HepG2 (cell line): ENCODE results near the gene CCDC8. TPM values are rescaled to one million over a fixed set of nuclear protein-coding genes. Genes with fewer than 3 reads are reported as not detected.

Experiments used
- ATAC-seq: fragments of 200-7000 bp; cut with Tn5 transposase; 3 replicates; pipeline ENCODE4 v1.9.1; 2020; ENCODE audit warnings: mild to moderate bottlenecking, moderate library complexity
- BruUV-seq: library from RNA; stranded (reverse); fragments of 400-500 nt; replicated peaks from 2 replicates; lab custom pipeline; 2021; lab: Mats Ljungman, UMichigan
- CTCF ChIA-PET: fragments of 300-600 bp; formaldehyde crosslinking; extraction: SDS; loops from one replicate; lab custom pipeline; 2021; ENCODE audit warnings: low total read pairs, inconsistent platforms, low intra/inter-chr PET ratio; lab: Yijun Ruan, JAX
- POLR2A ChIA-PET: fragments of 350-600 bp; sonication (Branson Sonifier 250); formaldehyde crosslinking; loops from one replicate; lab custom pipeline; 2020; ENCODE audit warnings: antibody characterized with exemption, inconsistent platforms; lab: Yijun Ruan, JAX
- DNase-seq: peaks from one replicate; pipeline ENCODE4 v3.0.0-alpha.2; 2015; ENCODE audit warnings: low spot score
- FAIRE-seq: peaks from 3 replicates; lab custom pipeline; 2011; peaks lifted over from hg19 to GRCh38; lab: Jason Lieb, UNC
- H2AFZ ChIP-seq: one replicate; pipeline ENCODE4 v1.6.1; 2011; ENCODE audit warnings: low read length, inconsistent platforms
- H3K27ac ChIP-seq: fragments of 300-600 bp; 3 replicates; pipeline ENCODE4 v1.8.0; 2011; ENCODE audit warnings: mixed run types, mild to moderate bottlenecking, mixed read lengths, low read length, inconsistent platforms; ENCODE audit not compliant: insufficient read depth; ENCODE audit errors: extremely low read length
- H3K27me3 ChIP-seq, 2 experiments: fragments of 200-600 bp in 1 of 2; 2 replicates in 1 of 2; 3 replicates in 1 of 2; pipeline versions ENCODE4 v1.6.0 to v1.8.0; 2011; ENCODE audit warnings: low read length in 2 of 2, mild to moderate bottlenecking in 2 of 2, moderate library complexity in 2 of 2, inconsistent platforms in 1 of 2; ENCODE audit not compliant: insufficient read depth in 2 of 2, control insufficient read depth in 1 of 2
- H3K36me3 ChIP-seq, 2 experiments: fragments of 200-600 bp in 1 of 2; replicated peaks in 1 of 2; 2 replicates in 1 of 2; 3 replicates in 1 of 2; pipeline versions ENCODE4 v1.5.1 to v1.8.0; 2011; ENCODE audit warnings: low read length in 2 of 2, inconsistent platforms in 1 of 2; ENCODE audit not compliant: insufficient read depth in 2 of 2, control insufficient read depth in 1 of 2
- H3K4me1 ChIP-seq: 2 replicates; pipeline ENCODE4 v1.5.1; 2012; ENCODE audit warnings: low read length, inconsistent platforms; ENCODE audit not compliant: insufficient read depth
- H3K4me2 ChIP-seq: 2 replicates; pipeline ENCODE4 v1.6.0; 2011; ENCODE audit warnings: low read depth, low read length, inconsistent platforms
- H3K4me3 ChIP-seq, 3 experiments: fragments of 200-600 bp in 1 of 3; sonication (generic), shearing (Covaris generic) in 1 of 3; replicated peaks in 1 of 3; 2 replicates each; pipeline ENCODE4 v1.5.1; 2011 to 2016; ENCODE audit warnings: low read length in 3 of 3, inconsistent platforms in 2 of 3, low read depth in 2 of 3, mild to moderate bottlenecking in 2 of 3, control low read depth in 1 of 3, mixed read lengths in 1 of 3; ENCODE audit not compliant: insufficient read depth in 1 of 3
- H3K79me2 ChIP-seq: one replicate; pipeline ENCODE4 v1.6.1; 2011; ENCODE audit warnings: low read length, inconsistent platforms; ENCODE audit not compliant: insufficient read depth
- H3K9ac ChIP-seq: 2 replicates; pipeline ENCODE4 v1.6.0; 2011; ENCODE audit warnings: mild to moderate bottlenecking, low read depth, low read length, inconsistent platforms; ENCODE audit not compliant: insufficient read depth
- H3K9me3 ChIP-seq: 2 replicates; pipeline ENCODE4 v1.5.1; 2012; ENCODE audit warnings: mild to moderate bottlenecking, low read length
- H4K20me1 ChIP-seq: 2 replicates; pipeline ENCODE4 v1.6.0; 2011; ENCODE audit warnings: inconsistent platforms, mild to moderate bottlenecking, low read length, moderate library complexity; ENCODE audit not compliant: insufficient read depth
- E2F1 ChIP-seq: sonication (generic); formaldehyde crosslinking; IDR thresholded peaks from 2 replicates; pipeline ENCODE4 v1.5.0; 2020; ENCODE audit warnings: missing genetic modification reagents
- JDP2 ChIP-seq: sonication (generic); formaldehyde crosslinking; IDR thresholded peaks from 2 replicates; pipeline ENCODE4 v1.8.1; 2022; ENCODE audit warnings: missing genetic modification reagents, borderline replicate concordance
- MNT ChIP-seq: fragments of 450-650 bp; IDR thresholded peaks from 2 replicates; pipeline ENCODE4 v1.6.1; 2016
- ZMYM3 ChIP-seq: sonication (generic); formaldehyde crosslinking; IDR thresholded peaks from 2 replicates; pipeline ENCODE4 v1.5.1; 2020; ENCODE audit warnings: mild to moderate bottlenecking, missing genetic modification reagents
- ZNF768 ChIP-seq: sonication (generic); formaldehyde crosslinking; IDR thresholded peaks from 2 replicates; pipeline ENCODE4 v1.4.0; 2020; ENCODE audit warnings: missing genetic modification reagents
- WGBS: methylation state at CpG from one replicate; pipeline ENCODE4 v1.1.6; 2017; ENCODE audit warnings: low lambda C conversion rate; 5-methylcytosine and 5-hydroxymethylcytosine counted together
- in situ Hi-C: cut with HindIII; loops from 2 replicates; pipeline ENCODE4 v1.10.0; 2017; ENCODE audit warnings: low pct_unique_long_range_greater_than_20kb; ENCODE audit not compliant: extremely low pct_ligation_motif_present
- intact Hi-C: fragments of 100-400 bp; cut with micrococcal nuclease; formaldehyde crosslinking; loops from one replicate; pipeline ENCODE4 v1.10.0; 2022; ENCODE audit not compliant: unreplicated experiment
- polyA plus RNA-seq, 8 experiments: library from polyadenylated mRNA; depleted of rRNA in 3 of 8; stranded (reverse) in 7 of 8; unstranded in 1 of 8; fragments of >200 nt; fragmentation: Illumina TruSeq in 4 of 8; extraction: Trizol in 4 of 8; gene quantifications; 2 replicates each; pipeline versions ENCODE4 v1.2.1 to v1.2.3, GENCODE V29; 2011 to 2016; ENCODE audit warnings: low read depth in 4 of 8, missing spikeins in 1 of 8, mixed read lengths in 1 of 8; ENCODE audit not compliant: insufficient read depth in 1 of 8
- total RNA-seq, 5 experiments: library from RNA; depleted of rRNA; stranded (reverse); fragments of >200 nt; fragmentation: Illumina TruSeq; extraction: Trizol; gene quantifications; 2 replicates each; pipeline ENCODE4 v1.2.3, GENCODE V29; 2016; ENCODE audit warnings: low read depth in 1 of 5

CCDC8 gene
- total and polyA plus RNA-seq, 2 of the 13 experiments (the other 11 are each of a cell fraction or from before 2014, with no cell fraction given), result 0.04 TPM; not detected in 1

- TF ChIP-seq JDP2 (CRISPR knock-in tag), result no peak
Observed at GRCh38 chr19:46423188-46423587, 9.8 kb upstream of the CCDC8 start (continued).

GRCh38 chr19:46422344-46422743, 9.0 kb upstream of the CCDC8 start:
- no peak for ATAC-seq
- H3K4me2 ChIP-seq, result no peak overlapping the region
- TF ChIP-seq MNT (peak; percentile 44), ZNF768 (CRISPR knock-in tag) (peak; percentile 88), E2F1 (CRISPR knock-in tag) (no peak), ZMYM3 (CRISPR knock-in tag) (peak; percentile 52; the same call in 1 of the 2 replicates)
- no peak overlapping the region for H2AFZ ChIP-seq
- H3K4me1 ChIP-seq, result peaks cover 16% of the 10 kb centered on the region
- ChIA-PET CTCF (no interaction called here), POLR2A (no interaction called here)
- DNase-seq, result no peak
- H3K79me2 ChIP-seq, result no peaks in the 10 kb centered on the region
- WGBS, result 29% methylated on average over 2 of the region's 2 CpGs
- intact Hi-C loops, result no loop called here
- no peak overlapping the region for H3K27ac ChIP-seq
- no peaks in the 10 kb centered on the region for H4K20me1 ChIP-seq
- in situ Hi-C loops, result no loop called here
- H3K4me3 ChIP-seq, result no peak overlapping the region
- BruUV-seq, result no TSS peak
- H3K9ac ChIP-seq, result no peak overlapping the region
- no peak for FAIRE-seq
- H3K27me3 ChIP-seq, result no peaks in the 10 kb centered on the region
- H3K9me3 ChIP-seq, result no peaks in the 10 kb centered on the region
- H3K36me3 ChIP-seq, result no peaks in the 10 kb centered on the region
